ENCODE results near the gene RTEL1.

GRCh38 chr20:63658749-63659187 lies 656 bp downstream of the RTEL1 start:
- TF ChIP-seq EZH2 (IDR thresholded peaks at IDR 0.05; ENCODE audit: borderline replicate concordance, low read length) (no peak), CTCF (conservative IDR thresholded peaks at IDR 0.05 in 1 of 2, IDR thresholded peaks at IDR 0.05 in 1 of 2; ENCODE audit: extremely low read depth in 1 of 2, insufficient read depth in 1 of 2, low read depth in 1 of 2, low read length in 2 of 2) (no peak)
